Caki2 (cell line): ENCODE measurements around the gene UNC45A. TPM values are rescaled to one million over a fixed set of nuclear protein-coding genes. Genes with fewer than 3 reads are reported as not detected.
A peak's percentile ranks its signal among the peaks of the same experiment; 100 is the strongest.

Experiments
- DNase-seq: peaks from one replicate; pipeline ENCODE4 v3.0.0-alpha.2; 2015; ENCODE audit warnings: low read depth
- in situ Hi-C: cut with HindIII; loops from 2 replicates; pipeline ENCODE4 v1.10.0; 2016; ENCODE audit warnings: low sequenced_read_pairs, low pct_unique_long_range_greater_than_20kb, mixed read lengths
- total RNA-seq: library from RNA; depleted of rRNA; stranded (reverse); fragments of >200 nt; shearing (Covaris generic); gene quantifications from 2 replicates; pipeline ENCODE4 v1.2.3, GENCODE V29; 2014; ENCODE audit warnings: low replicate concordance; rRNA removed

Gene UNC45A
- total RNA-seq, 1 experiment from 2014 or later: 99.4 TPM

GRCh38 chr15:90982135-90982534 lies 47.0 kb downstream of the UNC45A start:
- DNase-seq: no peak
- in situ Hi-C loops: no loop called here

DNA sequence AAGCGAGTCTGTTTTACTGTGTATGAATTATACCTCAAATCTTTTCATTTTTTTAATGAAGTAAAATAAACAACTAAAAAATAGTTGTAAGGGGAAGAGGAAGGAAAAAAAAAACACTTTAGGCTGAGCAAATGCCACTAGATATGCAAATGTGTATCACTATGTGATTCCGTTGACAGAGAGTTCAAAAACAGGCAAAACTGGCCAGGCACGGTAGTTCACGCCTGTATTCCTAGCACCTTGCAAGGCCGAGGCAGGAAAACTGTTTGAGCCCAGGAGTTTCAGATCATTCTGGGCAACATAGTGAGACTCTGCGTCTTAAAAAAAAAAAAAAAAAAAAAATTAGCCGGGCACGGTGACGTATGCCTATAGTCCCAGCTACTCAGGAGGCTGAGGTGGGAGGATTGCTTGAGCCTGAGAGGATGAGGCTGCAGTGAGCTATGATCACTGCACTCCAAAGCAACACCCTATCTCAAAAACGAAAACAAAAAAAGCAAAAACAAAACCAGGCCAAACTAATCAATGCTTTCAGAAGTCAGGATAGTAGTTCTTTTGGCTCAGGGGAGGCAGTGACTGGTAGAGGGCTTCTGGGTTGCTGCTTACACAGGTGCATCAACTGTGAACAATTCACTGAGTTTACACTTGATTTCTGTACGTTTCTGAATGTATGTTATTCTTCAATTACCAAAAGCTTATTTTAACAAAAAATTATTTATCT lies 51.9 kb downstream of the UNC45A start:
- DNase-seq: no peak
- in situ Hi-C loops: no loop called here

GRCh38 chr15:90987561-90988141 lies 52.6 kb downstream of the UNC45A start:
- in situ Hi-C loops: no loop called here
- no peak for DNase-seq

- no peak for DNase-seq
- in situ Hi-C loops: no loop called here
Measured at GRCh38 chr15:90988296-90988695, 53.2 kb downstream of the UNC45A start.

DNA sequence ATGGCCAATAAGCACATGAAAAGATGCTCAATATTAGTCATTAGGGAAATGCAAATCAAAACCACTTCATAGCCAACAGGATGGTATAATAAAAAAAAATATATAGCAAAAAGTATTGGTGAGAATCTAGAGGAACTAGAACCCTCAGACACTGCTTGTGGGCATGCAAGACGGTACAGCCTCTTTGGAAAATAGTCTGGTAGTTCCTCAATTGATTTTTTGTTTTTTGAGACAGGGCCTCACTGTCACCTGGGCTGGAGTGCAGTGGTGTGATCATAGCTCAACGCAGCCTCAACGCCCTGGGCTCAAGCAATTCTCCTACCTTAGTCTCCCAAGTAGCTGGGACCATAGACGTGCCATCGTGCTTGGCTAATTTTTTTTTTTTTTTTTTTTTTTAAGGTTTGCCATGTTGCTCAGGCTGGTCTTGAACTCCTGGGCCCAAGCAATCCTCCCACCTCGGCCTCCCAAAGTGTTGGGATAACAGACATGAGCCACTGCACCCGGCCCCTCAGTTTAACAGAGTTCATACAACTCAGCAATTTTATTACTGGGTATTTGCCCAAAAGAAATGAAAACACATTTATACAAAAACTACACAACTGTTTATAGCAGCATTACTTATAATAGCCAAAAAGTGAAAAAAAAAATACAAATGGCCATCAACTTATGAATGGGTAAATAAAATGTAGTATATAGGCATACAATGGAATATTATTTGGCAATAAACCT lies 54.1 kb downstream of the UNC45A start:
- DNase-seq: no peak
- in situ Hi-C loops: no loop called here

DNA sequence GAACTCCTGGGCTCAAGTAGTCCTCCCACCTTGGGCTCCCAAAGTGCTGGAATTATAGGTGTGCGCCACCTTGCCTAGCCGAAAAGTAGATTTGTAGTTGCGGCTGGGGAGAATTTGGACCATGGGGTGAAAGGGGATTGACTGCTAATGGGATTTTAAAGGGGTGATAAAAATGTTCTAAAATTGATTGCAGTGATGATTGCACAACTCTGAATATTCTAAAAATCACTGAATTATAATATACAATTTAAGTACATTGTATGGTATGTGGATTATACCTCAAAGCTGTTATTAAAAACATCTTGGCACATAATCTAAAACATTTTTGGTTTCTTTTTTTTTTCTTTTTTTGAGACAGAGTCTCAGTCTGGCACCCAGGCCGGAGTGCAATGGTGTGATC lies 55.4 kb downstream of the UNC45A start:
- no peak for DNase-seq
- in situ Hi-C loops: no loop called here

GRCh38 chr15:90991587-90992285 lies 56.7 kb downstream of the UNC45A start:
- in situ Hi-C loops: no loop called here
- DNase-seq: no peak

DNA sequence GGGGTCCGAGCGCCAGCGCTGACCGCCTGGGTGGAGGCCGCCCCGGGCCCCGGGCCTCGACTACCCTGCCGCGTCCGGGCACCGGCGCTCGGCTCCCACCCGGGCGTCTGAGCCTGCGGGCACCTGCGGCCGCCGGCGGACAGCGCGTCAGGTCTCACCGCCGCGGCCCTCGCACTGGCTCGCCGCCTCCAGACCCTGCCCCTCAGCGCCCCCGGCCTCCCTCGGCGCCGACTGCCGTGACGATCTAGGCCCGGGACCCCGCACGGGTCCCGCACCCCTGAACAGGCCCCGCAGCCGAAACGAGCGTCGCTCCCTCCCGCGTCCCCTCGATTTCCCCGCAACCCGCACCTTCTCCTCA lies 59.0 kb downstream of the UNC45A start:
- DNase-seq: peak; percentile 7
- in situ Hi-C loops: no loop called here

DNA sequence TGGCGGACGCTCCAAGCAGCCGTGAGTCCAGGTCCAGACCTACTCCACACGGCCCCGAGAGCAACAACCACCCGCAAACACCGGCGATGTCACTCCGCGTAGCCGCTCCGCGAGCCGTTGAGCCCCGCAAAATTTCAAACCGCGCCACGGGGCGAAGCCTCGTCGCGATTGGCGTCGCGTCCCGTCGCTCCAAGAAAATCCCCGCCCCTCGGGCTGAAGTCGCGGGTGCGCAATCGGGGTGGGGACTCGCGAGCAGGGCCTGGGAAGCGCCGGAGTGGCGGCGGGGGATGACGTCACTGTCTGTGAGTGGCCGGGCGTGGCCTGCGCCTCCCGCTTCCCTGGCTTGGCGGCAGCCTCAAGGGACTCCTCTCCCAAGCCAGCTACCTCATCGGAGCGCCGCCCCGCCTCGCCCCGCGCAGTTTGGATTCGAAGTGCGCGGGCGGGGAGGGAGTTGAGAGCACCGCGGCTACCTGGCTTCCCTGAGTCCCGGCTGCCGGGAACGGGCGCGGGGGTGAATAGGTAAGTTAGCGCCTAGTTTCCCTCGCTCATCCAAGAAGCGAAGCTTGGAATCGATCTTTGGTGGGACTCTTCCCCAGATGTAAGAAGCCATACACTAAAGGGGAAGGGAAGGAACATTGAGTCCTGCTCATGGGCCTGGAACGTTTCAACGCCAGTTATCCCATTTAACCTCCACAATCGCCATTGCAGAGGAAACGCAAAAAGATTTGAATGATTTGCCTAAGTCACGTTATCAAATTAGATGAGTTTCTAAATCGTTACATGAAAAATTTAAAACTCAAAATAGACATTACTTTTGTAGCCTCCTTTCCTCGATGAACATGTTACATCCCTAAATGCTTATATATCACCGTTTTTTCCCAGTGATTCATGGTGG lies 59.6 kb downstream of the UNC45A start, which contains the start of gene PRC1:
Gene PRC1 (minus strand): TSS at position 119 of the 895 bp plus-strand sequence. CDS start 118 bp downstream, at position 1.
- peak; percentile 98 for DNase-seq
- in situ Hi-C loops: no loop called here

GRCh38 chr15:90998737-90999136 lies 63.7 kb downstream of the UNC45A start:
- in situ Hi-C loops: no loop called here

DNA sequence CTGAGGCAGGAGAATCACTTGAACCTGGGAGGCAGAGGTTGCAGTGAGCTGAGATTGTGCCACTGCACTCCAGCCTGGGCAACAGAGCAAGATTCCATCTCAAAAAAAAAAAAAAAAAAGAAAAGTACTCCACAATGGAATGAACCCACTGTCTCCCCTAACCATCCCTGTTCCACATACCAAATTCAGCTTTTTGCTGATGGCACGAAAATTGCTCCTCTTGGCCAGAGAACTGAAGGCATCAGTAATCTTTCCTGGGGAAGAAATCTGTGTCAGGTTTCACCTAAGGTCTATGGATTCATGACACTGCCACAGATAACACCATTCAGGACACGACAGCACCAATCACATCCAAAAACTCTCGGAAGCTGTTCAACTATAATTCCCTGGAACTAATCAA lies 66.1 kb downstream of the UNC45A start:
- DNase-seq: no peak
- in situ Hi-C loops: no loop called here

More at GRCh38 chr15:90998737-90999136, 63.7 kb downstream of the UNC45A start:
- DNase-seq: no peak

Other genes with a start within 250 kb of the UNC45A start
- 12.5 and 14.1 TPM in 2 replicates for gene BLM, start 217.9 kb upstream of the UNC45A start, total RNA-seq
- 26.1 and 29.7 TPM in 2 replicates for gene FURIN, start 66.7 kb upstream of the UNC45A start, total RNA-seq
- gene FES, start 50.8 kb upstream of the UNC45A start, total RNA-seq: not detected in 2 replicates
- 17.7 and 28.0 TPM in 2 replicates for gene MAN2A2, start 32.0 kb upstream of the UNC45A start, total RNA-seq
- 23.9 and 38.5 TPM in 2 replicates for gene HDDC3, start 2.7 kb upstream of the UNC45A start, total RNA-seq
- gene RCCD1, start 19.6 kb downstream of the UNC45A start, total RNA-seq: 45.0 and 70.4 TPM in 2 replicates
- gene PRC1, start 59.2 kb downstream of the UNC45A start, total RNA-seq: 164 and 189 TPM in 2 replicates
- 22.4 and 44.7 TPM in 2 replicates for gene VPS33B, start 87.3 kb downstream of the UNC45A start, total RNA-seq
- not detected in 2 replicates for gene SV2B, start 165.0 kb downstream of the UNC45A start, total RNA-seq